Esophagus muscularis mucosa (tissue), 4 donors: Measurements from ENCODE around the gene SHROOM2. TPM values are rescaled to one million over a fixed set of nuclear protein-coding genes. Genes with fewer than 3 reads are reported as not detected.

Experiments
- DNase-seq: peaks from one replicate; pipeline ENCODE4 v3.0.0-alpha.2; 2017; ENCODE audit errors: extremely low spot score
- H3K27ac ChIP-seq, 4 donors: fragments of 200-600 bp; sonication (generic); replicated peaks in 1 of 4; 1 replicate in 3 of 4; 2 replicates in 1 of 4; pipeline ENCODE4 v1.5.1; 2016 to 2019; ENCODE audit warnings: mild to moderate bottlenecking in 1 of 4
- H3K27me3 ChIP-seq, 4 donors: fragments of 200-600 bp; sonication (generic); one replicate each; pipeline versions ENCODE4 v1.5.1 to v1.6.0; 2016 to 2019
- H3K36me3 ChIP-seq, 4 donors: fragments of 200-600 bp; sonication (generic); one replicate each; pipeline ENCODE4 v1.5.1; 2016 to 2019
- H3K4me1 ChIP-seq, 4 donors: fragments of 200-600 bp; sonication (generic); one replicate each; pipeline ENCODE4 v1.5.1; 2016 to 2019
- H3K4me3 ChIP-seq, 4 donors: fragments of 200-600 bp; sonication (generic); 1 replicate in 2 of 4; 2 replicates in 2 of 4; pipeline ENCODE4 v1.5.1; 2016 to 2019; ENCODE audit warnings: mild to moderate bottlenecking in 4 of 4, moderate library complexity in 1 of 4
- H3K9me3 ChIP-seq, 4 donors: fragments of 200-600 bp; sonication (generic); 1 replicate in 3 of 4; 2 replicates in 1 of 4; pipeline ENCODE4 v1.5.1; 2016 to 2019
- EP300 ChIP-seq: sonication (generic); formaldehyde crosslinking; IDR thresholded peaks from one replicate; pipeline ENCODE4 v1.6.1; 2017; ENCODE audit warnings: antibody characterized with exemption
- POLR2A ChIP-seq: fragments of 450-650 bp; IDR thresholded peaks from one replicate; pipeline ENCODE4 v1.6.1; 2017; ENCODE audit warnings: antibody characterized with exemption, moderate library complexity, mild to moderate bottlenecking, low read depth
- POLR2AphosphoS5 ChIP-seq, 2 donors: sonication (generic); formaldehyde crosslinking; IDR thresholded peaks; one replicate each; pipeline ENCODE4 v1.6.1; 2017; ENCODE audit warnings: antibody characterized with exemption in 2 of 2
- WGBS: methylation state at CpG from one replicate; pipeline ENCODE4 v1.1.5; 2018; 5-methylcytosine and 5-hydroxymethylcytosine counted together
- intact Hi-C: fragments of 100-400 bp; cut with DNase I; formaldehyde crosslinking; loops from one replicate; pipeline ENCODE4 v1.15.1; 2023
- total RNA-seq, 4 donors: library from RNA; depleted of rRNA; stranded (reverse); fragments of >200 nt; gene quantifications; one replicate each; pipeline versions ENCODE4 v1.1.0 to v1.2.1, GENCODE V29; 2016
- TF ChIP-seq, protein P1 (sequence below), 3 experiments: fragments of 200-600 bp in 2 of 3; fragments of 450-650 bp in 1 of 3; sonication (generic) in 2 of 3; IDR thresholded peaks; one replicate each; pipeline ENCODE4 v1.5.1; 2017 to 2019; ENCODE audit warnings: antibody characterized with exemption in 3 of 3, mild to moderate bottlenecking in 2 of 3, moderate library complexity in 1 of 3

SHROOM2 gene, protein sequence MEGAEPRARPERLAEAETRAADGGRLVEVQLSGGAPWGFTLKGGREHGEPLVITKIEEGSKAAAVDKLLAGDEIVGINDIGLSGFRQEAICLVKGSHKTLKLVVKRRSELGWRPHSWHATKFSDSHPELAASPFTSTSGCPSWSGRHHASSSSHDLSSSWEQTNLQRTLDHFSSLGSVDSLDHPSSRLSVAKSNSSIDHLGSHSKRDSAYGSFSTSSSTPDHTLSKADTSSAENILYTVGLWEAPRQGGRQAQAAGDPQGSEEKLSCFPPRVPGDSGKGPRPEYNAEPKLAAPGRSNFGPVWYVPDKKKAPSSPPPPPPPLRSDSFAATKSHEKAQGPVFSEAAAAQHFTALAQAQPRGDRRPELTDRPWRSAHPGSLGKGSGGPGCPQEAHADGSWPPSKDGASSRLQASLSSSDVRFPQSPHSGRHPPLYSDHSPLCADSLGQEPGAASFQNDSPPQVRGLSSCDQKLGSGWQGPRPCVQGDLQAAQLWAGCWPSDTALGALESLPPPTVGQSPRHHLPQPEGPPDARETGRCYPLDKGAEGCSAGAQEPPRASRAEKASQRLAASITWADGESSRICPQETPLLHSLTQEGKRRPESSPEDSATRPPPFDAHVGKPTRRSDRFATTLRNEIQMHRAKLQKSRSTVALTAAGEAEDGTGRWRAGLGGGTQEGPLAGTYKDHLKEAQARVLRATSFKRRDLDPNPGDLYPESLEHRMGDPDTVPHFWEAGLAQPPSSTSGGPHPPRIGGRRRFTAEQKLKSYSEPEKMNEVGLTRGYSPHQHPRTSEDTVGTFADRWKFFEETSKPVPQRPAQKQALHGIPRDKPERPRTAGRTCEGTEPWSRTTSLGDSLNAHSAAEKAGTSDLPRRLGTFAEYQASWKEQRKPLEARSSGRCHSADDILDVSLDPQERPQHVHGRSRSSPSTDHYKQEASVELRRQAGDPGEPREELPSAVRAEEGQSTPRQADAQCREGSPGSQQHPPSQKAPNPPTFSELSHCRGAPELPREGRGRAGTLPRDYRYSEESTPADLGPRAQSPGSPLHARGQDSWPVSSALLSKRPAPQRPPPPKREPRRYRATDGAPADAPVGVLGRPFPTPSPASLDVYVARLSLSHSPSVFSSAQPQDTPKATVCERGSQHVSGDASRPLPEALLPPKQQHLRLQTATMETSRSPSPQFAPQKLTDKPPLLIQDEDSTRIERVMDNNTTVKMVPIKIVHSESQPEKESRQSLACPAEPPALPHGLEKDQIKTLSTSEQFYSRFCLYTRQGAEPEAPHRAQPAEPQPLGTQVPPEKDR (N-terminal part only)
- total RNA-seq = 1 to 10 TPM in 3 of 4 donors, under 1 TPM in 1; 0.42 to 2.7 (median 1.4) TPM

DNA sequence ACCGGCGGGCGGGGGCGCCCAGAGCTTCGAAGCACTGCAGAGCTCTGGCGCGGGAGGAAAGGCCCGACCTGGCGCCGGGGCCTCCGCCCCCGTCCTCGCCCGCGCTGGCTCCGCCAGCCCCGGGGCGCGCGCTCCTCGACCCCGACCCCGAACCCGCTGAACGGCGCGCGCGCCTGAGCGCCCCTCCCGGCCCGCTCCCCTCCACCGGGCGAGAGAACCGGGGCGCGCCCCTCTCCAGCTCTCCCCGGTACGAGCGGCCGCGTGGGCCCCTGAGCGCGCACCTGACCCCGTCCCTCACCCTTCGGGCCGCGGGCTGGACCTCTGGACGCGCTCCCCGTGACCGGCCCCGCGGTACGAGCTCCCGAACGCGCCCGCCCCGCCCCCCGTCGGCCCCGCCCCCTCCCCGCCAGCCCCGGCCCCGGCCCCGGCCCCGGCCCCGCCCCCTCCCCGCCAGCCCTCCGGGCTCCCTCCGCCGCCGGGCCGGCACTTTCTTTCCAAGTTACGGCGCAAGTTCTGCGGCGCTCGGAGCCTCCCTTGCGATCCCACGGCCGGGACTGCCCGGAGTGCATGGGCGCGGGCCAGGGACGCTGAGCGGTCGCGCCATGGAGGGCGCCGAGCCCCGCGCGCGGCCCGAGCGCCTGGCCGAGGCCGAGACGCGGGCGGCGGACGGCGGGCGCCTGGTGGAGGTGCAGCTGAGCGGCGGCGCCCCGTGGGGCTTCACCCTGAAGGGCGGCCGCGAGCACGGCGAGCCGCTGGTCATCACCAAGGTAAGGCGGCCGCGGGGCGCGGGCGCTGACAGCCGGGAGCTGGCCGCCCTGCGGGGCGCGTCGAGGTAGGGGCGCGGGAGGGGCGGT, at the start of gene SHROOM2:
Gene SHROOM2 (plus strand): TSS at position 486 of the 854 bp plus-strand sequence. CDS start 117 bp downstream, at position 603.
- Histone ChIP-seq H3K36me3 (no peaks in the 10 kb centered on the region), H3K4me3 (peak within 1 kb of the TSS; percentile 51 to 60 (median 52)), H3K27ac (peak within 1 kb of the TSS in 1 of 4 donors; percentile 26), H3K9me3 (no peaks in the 10 kb centered on the region), H3K4me1 (peaks cover 0 to 20% (median 11%) of the 10 kb centered on the region in 4 donors), H3K27me3 (peaks cover 0 to 17% (median 6%) of the 10 kb centered on the region in 4 donors)
- WGBS = 25% methylated on average over 12 of the region's 132 CpGs
- intact Hi-C loops = no loop called here
- no peak for DNase-seq
- TF ChIP-seq POLR2AphosphoS5 (IDR thresholded peaks at IDR 0.05) (no peak), POLR2A (no peak), EP300 (no peak)
- TF ChIP-seq, protein P1, sequence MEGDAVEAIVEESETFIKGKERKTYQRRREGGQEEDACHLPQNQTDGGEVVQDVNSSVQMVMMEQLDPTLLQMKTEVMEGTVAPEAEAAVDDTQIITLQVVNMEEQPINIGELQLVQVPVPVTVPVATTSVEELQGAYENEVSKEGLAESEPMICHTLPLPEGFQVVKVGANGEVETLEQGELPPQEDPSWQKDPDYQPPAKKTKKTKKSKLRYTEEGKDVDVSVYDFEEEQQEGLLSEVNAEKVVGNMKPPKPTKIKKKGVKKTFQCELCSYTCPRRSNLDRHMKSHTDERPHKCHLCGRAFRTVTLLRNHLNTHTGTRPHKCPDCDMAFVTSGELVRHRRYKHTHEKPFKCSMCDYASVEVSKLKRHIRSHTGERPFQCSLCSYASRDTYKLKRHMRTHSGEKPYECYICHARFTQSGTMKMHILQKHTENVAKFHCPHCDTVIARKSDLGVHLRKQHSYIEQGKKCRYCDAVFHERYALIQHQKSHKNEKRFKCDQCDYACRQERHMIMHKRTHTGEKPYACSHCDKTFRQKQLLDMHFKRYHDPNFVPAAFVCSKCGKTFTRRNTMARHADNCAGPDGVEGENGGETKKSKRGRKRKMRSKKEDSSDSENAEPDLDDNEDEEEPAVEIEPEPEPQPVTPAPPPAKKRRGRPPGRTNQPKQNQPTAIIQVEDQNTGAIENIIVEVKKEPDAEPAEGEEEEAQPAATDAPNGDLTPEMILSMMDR (IDR thresholded peaks at IDR 0.05) = no peak

DNA sequence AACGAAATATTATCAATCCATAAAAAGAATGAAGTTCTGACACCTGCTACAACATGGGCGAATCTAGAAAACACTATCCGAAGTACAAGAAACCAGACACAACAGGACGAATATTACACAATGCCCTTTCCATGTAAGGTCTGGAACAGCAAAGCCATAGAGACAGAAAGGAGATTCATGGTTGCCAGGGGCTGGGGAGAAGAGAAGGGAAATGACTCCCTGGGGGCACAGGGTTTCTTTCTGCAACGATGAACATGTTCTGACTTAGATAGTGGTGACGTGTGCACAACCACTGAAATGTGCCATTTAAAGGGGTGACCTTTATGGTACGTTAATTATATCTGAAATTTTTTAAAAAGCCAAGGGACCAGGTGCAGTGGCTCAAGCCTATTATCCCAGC, 48.9 kb upstream of the SHROOM2 start:
- H3K27ac ChIP-seq = no peak overlapping the region
- TF ChIP-seq POLR2AphosphoS5 (IDR thresholded peaks at IDR 0.05) (no peak), EP300 (no peak), POLR2A (no peak)
- TF ChIP-seq, protein P1 (IDR thresholded peaks at IDR 0.05) = no peak
- 71% methylated on average over 7 of the region's 7 CpGs for WGBS
- no peaks in the 10 kb centered on the region for H3K4me1 ChIP-seq
- peaks cover 0 to 6% (median 0%) of the 10 kb centered on the region in 4 donors for H3K9me3 ChIP-seq
- no peaks in the 10 kb centered on the region for H3K27me3 ChIP-seq
- no peaks in the 10 kb centered on the region for H3K36me3 ChIP-seq
- no peak overlapping the region for H3K4me3 ChIP-seq
- DNase-seq = no peak
- intact Hi-C loops = no loop called here

DNA sequence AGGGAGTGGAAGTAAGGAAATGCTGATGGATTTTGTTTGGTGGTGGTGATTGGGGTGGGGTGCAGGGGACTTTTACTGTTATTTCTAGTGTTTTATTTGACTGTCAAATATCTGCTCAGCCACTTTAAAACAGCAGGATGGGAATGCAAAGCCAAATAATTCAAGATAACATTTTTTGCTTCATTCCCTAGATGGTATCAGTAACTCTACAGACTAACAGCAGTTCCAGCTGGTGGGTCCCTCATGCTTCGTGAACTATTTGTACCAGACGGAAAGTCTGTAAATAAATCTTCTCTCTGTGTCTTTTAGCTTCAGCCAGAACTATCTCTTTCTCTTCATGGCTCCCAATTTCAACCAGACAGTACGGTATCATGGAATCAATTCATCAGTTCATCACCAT, 48.1 kb upstream of the SHROOM2 start:
- no peak for TF ChIP-seq POLR2A
- TF ChIP-seq, protein P1 (IDR thresholded peaks at IDR 0.05) = no peak
- no peak for TF ChIP-seq EP300
- TF ChIP-seq POLR2AphosphoS5 (IDR thresholded peaks at IDR 0.05) = no peak
- WGBS = 78% methylated on average over 3 of the region's 3 CpGs
- H3K27ac ChIP-seq = no peak overlapping the region
- H3K4me1 ChIP-seq = no peaks in the 10 kb centered on the region
- H3K27me3 ChIP-seq = no peaks in the 10 kb centered on the region
- intact Hi-C loops = no loop called here
- H3K36me3 ChIP-seq = no peaks in the 10 kb centered on the region
- H3K4me3 ChIP-seq = no peak overlapping the region
- H3K9me3 ChIP-seq = peaks cover 0 to 2% (median 0%) of the 10 kb centered on the region in 4 donors
- no peak for DNase-seq

DNA sequence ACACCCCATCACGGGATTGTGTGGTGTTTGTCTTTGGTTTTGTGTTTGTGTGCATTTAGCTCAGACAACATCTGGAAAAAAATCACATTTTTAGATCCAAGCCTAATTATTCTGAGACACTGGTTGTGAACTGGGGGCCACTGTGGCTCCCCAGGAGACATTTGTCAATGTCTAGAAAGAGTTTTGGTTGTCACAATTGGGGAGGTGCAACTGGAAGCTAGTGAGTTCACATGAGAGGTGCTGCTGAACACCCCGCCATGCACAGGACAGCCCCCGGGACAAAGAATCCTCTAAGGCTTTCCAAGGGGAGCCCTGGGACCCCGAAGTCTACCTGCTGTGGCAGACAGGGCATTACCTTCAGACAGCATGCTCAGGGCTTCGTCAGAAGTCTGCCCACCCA, 47.1 kb upstream of the SHROOM2 start:
- no peak for DNase-seq
- no peaks in the 10 kb centered on the region for H3K4me1 ChIP-seq
- no peak overlapping the region for H3K27ac ChIP-seq
- 75% methylated on average over 4 of the region's 5 CpGs for WGBS
- no peaks in the 10 kb centered on the region for H3K9me3 ChIP-seq
- H3K27me3 ChIP-seq = no peaks in the 10 kb centered on the region
- TF ChIP-seq POLR2A (no peak), EP300 (no peak), POLR2AphosphoS5 (IDR thresholded peaks at IDR 0.05) (no peak)
- TF ChIP-seq, protein P1 (IDR thresholded peaks at IDR 0.05) = no peak
- H3K4me3 ChIP-seq = no peak overlapping the region
- intact Hi-C loops = no loop called here
- H3K36me3 ChIP-seq = no peaks in the 10 kb centered on the region
